Gastrocnemius medialis (tissue), 4 donors: ENCODE measurements around the gene SLC35D2.
A peak's percentile ranks its signal among the peaks of the same experiment; 100 is the strongest.

Experiments used
- POLR2A ChIP-seq, 2 donors: fragments of 450-650 bp; IDR thresholded peaks; one replicate each; pipeline ENCODE4 v1.6.1; 2017; ENCODE audit warnings: antibody characterized with exemption in 2 of 2, mild to moderate bottlenecking in 2 of 2, moderate library complexity in 2 of 2
- TF ChIP-seq, protein P1 (sequence below), 5 experiments: fragments of 450-650 bp in 3 of 5; fragments of 200-600 bp in 2 of 5; sonication (generic) in 2 of 5; IDR thresholded peaks in 4 of 5; conservative IDR thresholded peaks in 1 of 5; 1 replicate in 4 of 5; 2 replicates in 1 of 5; pipeline ENCODE4 v1.5.1; 2016 to 2019; ENCODE audit warnings: antibody characterized with exemption in 5 of 5, mild to moderate bottlenecking in 3 of 5, moderate library complexity in 3 of 5

DNA sequence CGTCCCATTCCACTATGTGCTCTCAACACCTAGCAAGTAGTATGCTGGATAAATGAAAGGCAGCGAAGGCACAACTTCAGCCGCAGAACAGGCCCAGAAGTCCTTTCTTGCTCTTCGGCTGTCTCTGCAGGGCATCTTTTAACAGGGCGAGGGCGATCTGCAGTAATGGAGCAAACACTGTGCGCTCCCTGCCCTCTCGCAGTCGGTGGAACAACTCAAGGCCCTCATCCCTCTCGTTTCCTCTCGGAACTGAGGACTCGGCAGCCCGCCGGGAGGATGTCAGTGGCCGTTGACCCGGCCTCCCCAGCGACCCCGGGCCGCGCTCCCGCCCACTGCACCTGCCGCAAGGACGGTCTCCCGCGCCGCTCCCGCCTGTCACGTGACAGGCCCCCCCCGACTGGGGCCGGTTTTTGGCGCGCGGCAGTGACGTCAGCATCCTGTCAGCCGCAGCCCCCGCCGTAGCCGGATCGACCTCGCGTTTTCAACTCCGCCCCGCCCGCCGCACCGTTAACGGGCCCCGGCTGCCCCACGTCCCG lies 33.6 kb upstream of the SLC35D2 start:
- TF ChIP-seq, protein P1, sequence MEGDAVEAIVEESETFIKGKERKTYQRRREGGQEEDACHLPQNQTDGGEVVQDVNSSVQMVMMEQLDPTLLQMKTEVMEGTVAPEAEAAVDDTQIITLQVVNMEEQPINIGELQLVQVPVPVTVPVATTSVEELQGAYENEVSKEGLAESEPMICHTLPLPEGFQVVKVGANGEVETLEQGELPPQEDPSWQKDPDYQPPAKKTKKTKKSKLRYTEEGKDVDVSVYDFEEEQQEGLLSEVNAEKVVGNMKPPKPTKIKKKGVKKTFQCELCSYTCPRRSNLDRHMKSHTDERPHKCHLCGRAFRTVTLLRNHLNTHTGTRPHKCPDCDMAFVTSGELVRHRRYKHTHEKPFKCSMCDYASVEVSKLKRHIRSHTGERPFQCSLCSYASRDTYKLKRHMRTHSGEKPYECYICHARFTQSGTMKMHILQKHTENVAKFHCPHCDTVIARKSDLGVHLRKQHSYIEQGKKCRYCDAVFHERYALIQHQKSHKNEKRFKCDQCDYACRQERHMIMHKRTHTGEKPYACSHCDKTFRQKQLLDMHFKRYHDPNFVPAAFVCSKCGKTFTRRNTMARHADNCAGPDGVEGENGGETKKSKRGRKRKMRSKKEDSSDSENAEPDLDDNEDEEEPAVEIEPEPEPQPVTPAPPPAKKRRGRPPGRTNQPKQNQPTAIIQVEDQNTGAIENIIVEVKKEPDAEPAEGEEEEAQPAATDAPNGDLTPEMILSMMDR (IDR thresholded peaks at IDR 0.05 in 4 of 5, conservative IDR thresholded peaks at IDR 0.05 in 1 of 5), result peak in 3 of 5 experiments; percentile 15 to 47 (median 22)
- TF ChIP-seq POLR2A (IDR thresholded peaks at IDR 0.05), result peak; percentile 55 to 58
